ENCODE results near the gene AK5.

AK5 gene

DNA sequence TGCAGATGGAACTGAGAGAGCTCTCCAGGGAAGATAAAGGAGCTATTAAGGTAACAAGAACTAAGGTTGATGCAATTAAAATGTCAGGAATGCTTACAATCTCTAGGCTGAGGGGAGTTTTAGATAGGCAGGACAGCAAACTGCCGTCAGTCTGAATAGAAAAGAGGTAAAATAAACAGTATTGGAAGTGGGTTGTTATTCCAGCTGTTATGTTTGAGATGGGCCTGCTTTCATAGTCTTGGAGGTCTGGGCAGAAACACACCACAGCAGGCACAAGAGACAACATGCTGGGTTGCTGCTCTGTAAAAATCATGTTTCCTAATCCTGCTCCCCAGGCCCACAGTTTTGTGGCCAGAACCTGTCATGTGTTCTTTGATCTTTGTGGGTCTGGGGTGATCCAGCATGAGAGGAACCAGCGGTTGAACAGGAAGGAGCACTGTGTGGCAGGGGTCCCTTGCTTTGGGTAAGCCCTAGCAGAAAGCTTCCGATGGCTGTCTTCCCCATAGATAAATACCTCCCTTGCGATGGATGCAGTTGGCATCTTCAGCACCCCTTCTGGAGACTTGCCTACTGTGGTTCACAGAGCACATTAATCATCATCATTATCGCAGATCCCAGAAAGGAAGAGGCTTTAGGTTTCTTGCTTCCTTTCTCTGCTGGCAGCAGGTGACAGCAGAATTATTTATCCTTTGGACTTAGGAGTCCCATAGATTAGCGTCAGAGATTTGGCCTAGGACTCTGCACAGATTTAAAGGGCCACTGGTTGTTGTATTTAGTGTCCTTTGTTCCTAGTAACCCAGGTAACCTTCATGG lies 97.1 kb downstream of the AK5 start:
- no peak for DNase-seq (ENCODE audit: extremely low spot score)
- CTCF ChIA-PET: no interaction called here
- POLR2A ChIA-PET: no interaction called here
- TF ChIP-seq, protein P1, sequence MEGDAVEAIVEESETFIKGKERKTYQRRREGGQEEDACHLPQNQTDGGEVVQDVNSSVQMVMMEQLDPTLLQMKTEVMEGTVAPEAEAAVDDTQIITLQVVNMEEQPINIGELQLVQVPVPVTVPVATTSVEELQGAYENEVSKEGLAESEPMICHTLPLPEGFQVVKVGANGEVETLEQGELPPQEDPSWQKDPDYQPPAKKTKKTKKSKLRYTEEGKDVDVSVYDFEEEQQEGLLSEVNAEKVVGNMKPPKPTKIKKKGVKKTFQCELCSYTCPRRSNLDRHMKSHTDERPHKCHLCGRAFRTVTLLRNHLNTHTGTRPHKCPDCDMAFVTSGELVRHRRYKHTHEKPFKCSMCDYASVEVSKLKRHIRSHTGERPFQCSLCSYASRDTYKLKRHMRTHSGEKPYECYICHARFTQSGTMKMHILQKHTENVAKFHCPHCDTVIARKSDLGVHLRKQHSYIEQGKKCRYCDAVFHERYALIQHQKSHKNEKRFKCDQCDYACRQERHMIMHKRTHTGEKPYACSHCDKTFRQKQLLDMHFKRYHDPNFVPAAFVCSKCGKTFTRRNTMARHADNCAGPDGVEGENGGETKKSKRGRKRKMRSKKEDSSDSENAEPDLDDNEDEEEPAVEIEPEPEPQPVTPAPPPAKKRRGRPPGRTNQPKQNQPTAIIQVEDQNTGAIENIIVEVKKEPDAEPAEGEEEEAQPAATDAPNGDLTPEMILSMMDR (IDR thresholded peaks at IDR 0.05; ENCODE audit: control extremely low read depth, extremely low read depth, low read depth, missing control alignments): no peak

DNA sequence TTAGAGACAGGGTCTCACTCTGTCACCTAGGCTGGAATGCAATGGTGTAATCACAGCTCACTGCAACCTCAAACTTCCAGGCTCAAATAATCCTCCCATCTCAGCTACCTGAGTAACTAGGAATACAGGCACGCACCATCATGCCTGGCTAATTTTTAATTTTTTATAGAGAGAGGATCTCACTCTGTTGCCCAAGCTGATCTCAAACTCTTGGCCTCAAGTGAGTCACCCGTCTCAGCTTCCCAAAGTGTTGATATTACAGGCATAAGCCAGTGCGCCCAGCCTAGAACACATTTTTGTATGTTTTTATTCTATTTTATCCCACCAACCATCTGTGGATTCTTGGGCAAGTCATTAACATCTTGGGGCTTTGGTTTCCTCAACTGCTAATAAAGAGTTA lies 100.5 kb downstream of the AK5 start:
- DNase-seq (ENCODE audit: extremely low spot score): no peak
- TF ChIP-seq, protein P1 (IDR thresholded peaks at IDR 0.05; ENCODE audit: control extremely low read depth, extremely low read depth, low read depth, missing control alignments): no peak
- ChIA-PET POLR2A (no interaction called here), CTCF (interaction anchor here (1.1 to 1.3 kb wide), 2 partner anchors 12 to 33 kb away, joined by 3 read pairs; no protein-coding TSS in a partner anchor)

DNA sequence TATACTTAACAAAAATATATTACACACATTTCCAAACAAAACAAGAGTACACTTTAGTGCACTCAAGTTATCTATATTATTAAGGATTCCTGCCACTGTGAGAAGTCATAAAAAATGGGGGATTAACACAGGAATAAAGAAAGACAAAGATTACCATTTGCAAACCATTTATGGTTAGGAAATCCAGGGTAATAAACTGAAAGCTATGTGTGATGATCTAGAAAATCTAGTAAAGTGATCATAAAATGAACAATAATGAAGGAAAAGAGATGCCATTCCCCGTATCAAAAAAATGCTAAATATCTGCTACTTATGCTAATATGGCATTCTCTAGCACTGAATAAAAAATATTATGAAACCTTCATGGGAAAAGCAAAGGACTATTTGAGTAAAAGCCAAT lies 101.4 kb downstream of the AK5 start:
- CTCF ChIA-PET: interaction anchor here (1.3 kb wide), 1 partner anchor 13 kb away, joined by 3 read pairs; no protein-coding TSS in a partner anchor
- POLR2A ChIA-PET: no interaction called here
- TF ChIP-seq, protein P1 (IDR thresholded peaks at IDR 0.05; ENCODE audit: control extremely low read depth, extremely low read depth, low read depth, missing control alignments): no peak
- no peak for DNase-seq (ENCODE audit: extremely low spot score)

DNA sequence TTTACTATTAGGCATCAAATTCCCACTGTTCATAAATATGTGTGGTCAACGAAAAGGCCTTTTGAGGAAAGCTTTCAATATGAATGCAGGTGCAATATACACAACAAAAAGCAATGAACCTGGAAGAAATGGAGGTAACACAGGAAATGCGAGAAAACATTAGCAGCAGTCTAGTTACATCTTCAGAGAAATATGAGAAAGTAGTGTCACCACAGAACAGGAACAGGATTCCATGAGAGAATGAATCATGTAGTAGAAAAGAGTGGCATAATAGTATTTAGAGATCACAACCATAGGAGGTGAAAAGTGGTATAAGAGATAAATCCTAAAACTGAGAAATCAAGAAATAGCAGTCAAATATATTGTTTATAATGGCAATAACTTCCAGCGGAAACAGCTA lies 103.7 kb downstream of the AK5 start:
- TF ChIP-seq, protein P1 (IDR thresholded peaks at IDR 0.05; ENCODE audit: control extremely low read depth, extremely low read depth, low read depth, missing control alignments): no peak
- POLR2A ChIA-PET: no interaction called here
- DNase-seq (ENCODE audit: extremely low spot score): no peak
- CTCF ChIA-PET: interaction anchor here (1.3 kb wide), 1 partner anchor 41 kb away, joined by 3 read pairs; no protein-coding TSS in a partner anchor

DNA sequence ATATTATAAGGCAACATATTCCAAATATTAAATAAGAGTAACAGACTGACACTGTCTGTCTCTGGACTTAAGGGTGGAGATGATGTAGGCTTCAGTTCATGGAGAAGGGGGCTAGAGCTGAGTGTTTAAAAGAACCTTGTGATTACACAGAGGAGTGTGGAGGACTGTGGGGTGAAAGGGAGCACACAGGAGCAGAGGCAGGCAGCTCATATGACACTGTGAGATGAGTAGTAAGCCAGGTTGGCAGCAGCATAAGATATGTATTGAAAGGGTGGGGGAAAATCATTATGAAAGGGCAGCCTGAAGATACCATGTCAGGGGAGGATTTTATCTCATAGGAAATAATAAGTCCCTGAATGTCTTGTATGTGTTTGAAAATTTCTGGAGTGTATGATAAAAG lies 104.5 kb downstream of the AK5 start:
- no peak for DNase-seq (ENCODE audit: extremely low spot score)
- POLR2A ChIA-PET: interaction anchor here (0.5 kb wide), 1 partner anchor 35 kb away, joined by 3 read pairs; no protein-coding TSS in a partner anchor
- CTCF ChIA-PET: interaction anchor here (1.3 to 1.4 kb wide), 2 partner anchors 41 to 86 kb away, joined by 3 read pairs; no protein-coding TSS in a partner anchor
- TF ChIP-seq, protein P1 (IDR thresholded peaks at IDR 0.05; ENCODE audit: control extremely low read depth, extremely low read depth, low read depth, missing control alignments): no peak

DNA sequence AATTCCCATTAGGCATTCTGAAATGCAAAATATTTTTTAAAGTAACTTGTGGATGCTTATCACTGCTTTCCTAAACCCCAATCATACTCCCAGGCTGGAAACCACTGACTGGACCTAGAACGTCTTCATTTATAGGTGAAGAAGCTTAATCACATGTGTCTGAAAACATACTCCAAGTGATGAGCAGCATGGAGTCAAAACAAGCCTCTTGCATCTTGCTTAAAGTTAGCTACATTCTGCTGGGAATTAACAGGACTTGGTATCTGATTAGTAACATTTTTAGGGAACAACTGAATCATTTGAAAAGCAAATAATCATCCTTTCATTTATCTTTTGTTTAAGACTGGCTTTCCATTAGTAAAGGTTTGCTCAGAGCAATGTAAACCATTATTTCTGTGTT lies 105.7 kb downstream of the AK5 start:
- POLR2A ChIA-PET: no interaction called here
- TF ChIP-seq, protein P1 (IDR thresholded peaks at IDR 0.05; ENCODE audit: control extremely low read depth, extremely low read depth, low read depth, missing control alignments): no peak
- CTCF ChIA-PET: interaction anchor here (1.4 kb wide), 1 partner anchor 87 kb away, joined by 3 read pairs; no protein-coding TSS in a partner anchor
- no peak for DNase-seq (ENCODE audit: extremely low spot score)
